H1 (cell line): ENCODE measurements around the gene RBM4B.

Experiments
- CTCF ChIP-seq, 3 experiments: IDR thresholded peaks; 1 replicate in 2 of 3; 2 replicates in 1 of 3; pipeline versions ENCODE4 v1.5.1 to v1.6.1; 2011; ENCODE audit warnings: low read length in 3 of 3, mild to moderate bottlenecking in 3 of 3, inconsistent platforms in 2 of 3, low read depth in 1 of 3, moderate library complexity in 1 of 3; ENCODE audit not compliant: insufficient read depth in 1 of 3; ENCODE audit errors: control extremely low read depth in 1 of 3
- EGR1 ChIP-seq: IDR thresholded peaks from 2 replicates; pipeline ENCODE4 v1.6.1; 2011; ENCODE audit warnings: low read depth, low read length, borderline replicate concordance
- EZH2 ChIP-seq: fragments of 200-600 bp; sonication (generic); IDR thresholded peaks from 2 replicates; pipeline ENCODE4 v1.7.1; 2012; ENCODE audit warnings: low read depth, mild to moderate bottlenecking, moderate library complexity, low read length, inconsistent platforms; ENCODE audit not compliant: severe bottlenecking
- GTF2F1 ChIP-seq: IDR thresholded peaks from 2 replicates; pipeline ENCODE4 v1.6.1; 2012; ENCODE audit warnings: low read depth, low read length, improper control_type of control experiment, borderline replicate concordance
- JUN ChIP-seq: IDR thresholded peaks from 2 replicates; pipeline ENCODE4 v1.6.1; 2011; ENCODE audit warnings: low read depth, mild to moderate bottlenecking, improper control_type of control experiment, low read length
- POLR2AphosphoS5 ChIP-seq: IDR thresholded peaks from 2 replicates; pipeline ENCODE4 v1.6.1; 2011; ENCODE audit warnings: low read depth, low read length
- TBP ChIP-seq: IDR thresholded peaks from 2 replicates; pipeline ENCODE4 v1.6.1; 2011; ENCODE audit warnings: low read depth, low read length, improper control_type of control experiment
- TEAD4 ChIP-seq: IDR thresholded peaks from 2 replicates; pipeline ENCODE4 v1.6.1; 2012; ENCODE audit warnings: low read depth, low read length, inconsistent platforms, mixed read lengths
- ZNF274 ChIP-seq: IDR thresholded peaks from 2 replicates; pipeline ENCODE4 v1.7.0; 2012; ENCODE audit warnings: low read length, borderline replicate concordance; ENCODE audit errors: extremely low read depth

GRCh38 chr11:66696146-66696545, 18.5 kb upstream of the RBM4B start:
- TF ChIP-seq JUN (no peak), ZNF274 (no peak), GTF2F1 (no peak), EZH2 (no peak), CTCF (IDR thresholded peaks at IDR 0.05; ENCODE audit: control extremely low read depth in 1 of 3, insufficient read depth in 1 of 3, low read depth in 1 of 3, low read length in 3 of 3) (no peak), TEAD4 (no peak), EGR1 (no peak), POLR2AphosphoS5 (no peak), TBP (no peak)
